ENCODE results near the gene LDLRAD2. TPM values are rescaled to one million over a fixed set of nuclear protein-coding genes. Genes with fewer than 3 reads are reported as not detected.

The LDLRAD2 gene
- polyA plus RNA-seq, 1 of the 3 experiments (the other 2 are of a cell fraction): 0.02 TPM

DNA sequence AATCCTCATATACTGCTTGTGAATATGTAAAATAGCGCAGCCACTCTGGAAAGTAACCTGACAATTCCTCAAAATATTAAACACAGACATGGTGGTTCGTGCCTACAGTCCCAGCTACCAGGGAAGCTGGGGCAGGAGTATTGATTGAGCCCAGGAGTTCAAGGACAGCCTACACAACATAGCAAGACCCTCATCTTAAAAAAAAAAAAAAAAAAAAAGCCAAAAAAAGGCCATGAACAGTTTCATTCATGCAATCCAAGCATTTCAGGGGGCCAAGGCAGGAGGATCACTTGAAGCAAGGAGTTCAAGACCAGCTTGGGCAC lies 33.7 kb upstream of the LDLRAD2 start (continued):
- TF ChIP-seq REST (IDR thresholded peaks at IDR 0.05; ENCODE audit: low read depth, low read length) (no peak), TCF12 (IDR thresholded peaks at IDR 0.05) (no peak), FOXJ3 (CRISPR knock-in tag; IDR thresholded peaks at IDR 0.05) (no peak), JUND (IDR thresholded peaks at IDR 0.05) (no peak), CHD2 (IDR thresholded peaks at IDR 0.05; ENCODE audit: low read length, partially characterized antibody) (no peak), YY1 (IDR thresholded peaks at IDR 0.05; ENCODE audit: low read depth) (no peak), NFIC (IDR thresholded peaks at IDR 0.05; ENCODE audit: borderline replicate concordance) (no peak), FOSL2 (IDR thresholded peaks at IDR 0.05; ENCODE audit: borderline replicate concordance, low read depth) (no peak), POLR2AphosphoS5 (IDR thresholded peaks at IDR 0.05; ENCODE audit: low read depth, low read length) (no peak)
- TF ChIP-seq, protein P1, sequence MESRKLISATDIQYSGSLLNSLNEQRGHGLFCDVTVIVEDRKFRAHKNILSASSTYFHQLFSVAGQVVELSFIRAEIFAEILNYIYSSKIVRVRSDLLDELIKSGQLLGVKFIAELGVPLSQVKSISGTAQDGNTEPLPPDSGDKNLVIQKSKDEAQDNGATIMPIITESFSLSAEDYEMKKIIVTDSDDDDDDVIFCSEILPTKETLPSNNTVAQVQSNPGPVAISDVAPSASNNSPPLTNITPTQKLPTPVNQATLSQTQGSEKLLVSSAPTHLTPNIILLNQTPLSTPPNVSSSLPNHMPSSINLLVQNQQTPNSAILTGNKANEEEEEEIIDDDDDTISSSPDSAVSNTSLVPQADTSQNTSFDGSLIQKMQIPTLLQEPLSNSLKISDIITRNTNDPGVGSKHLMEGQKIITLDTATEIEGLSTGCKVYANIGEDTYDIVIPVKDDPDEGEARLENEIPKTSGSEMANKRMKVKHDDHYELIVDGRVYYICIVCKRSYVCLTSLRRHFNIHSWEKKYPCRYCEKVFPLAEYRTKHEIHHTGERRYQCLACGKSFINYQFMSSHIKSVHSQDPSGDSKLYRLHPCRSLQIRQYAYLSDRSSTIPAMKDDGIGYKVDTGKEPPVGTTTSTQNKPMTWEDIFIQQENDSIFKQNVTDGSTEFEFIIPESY (IDR thresholded peaks at IDR 0.05; ENCODE audit: borderline replicate concordance, low read depth): no peak

- 63% methylated on average over 12 of the region's 12 CpGs for WGBS (ENCODE audit: low lambda C conversion rate)
- peaks cover 0 to 3% of the 10 kb centered on the region in 2 experiments; a peak in 1 of 4 replicates for H3K4me1 ChIP-seq (ENCODE audit: control insufficient read depth in 1 of 2, insufficient read depth in 2 of 2, low read depth in 1 of 2, low read length in 1 of 2)
- no peak overlapping the region for H2AFZ ChIP-seq (ENCODE audit: low read depth)
- no peak overlapping the region for H3K9ac ChIP-seq
- H3K79me2 ChIP-seq (ENCODE audit: insufficient read depth): peaks cover 81% of the 10 kb centered on the region
- H3K27ac ChIP-seq (ENCODE audit: low read depth in 2 of 2, low read length in 1 of 2): peak overlapping the region; percentile 17 to 67; a peak in 3 of 4 replicates
- TF ChIP-seq GATA2 (CRISPR knock-in tag; IDR thresholded peaks at IDR 0.05) (no peak), POLR2AphosphoS5 (IDR thresholded peaks at IDR 0.05; ENCODE audit: low read depth, low read length) (no peak), RCOR1 (IDR thresholded peaks at IDR 0.05; ENCODE audit: low read length) (peak; percentile 80; the same call in 1 of the 2 replicates), RFX5 (IDR thresholded peaks at IDR 0.05; ENCODE audit: low read length) (peak; percentile 13; the same call in 1 of the 2 replicates), YY1 (IDR thresholded peaks at IDR 0.05; ENCODE audit: low read depth) (no peak), EP300 (IDR thresholded peaks at IDR 0.05; ENCODE audit: borderline replicate concordance in 1 of 2, low read depth in 1 of 2, low read length in 1 of 2) (peak in 1 of 2 experiments; percentile 61; a peak in 1 of 4 replicates), IRF3 (IDR thresholded peaks at IDR 0.05; ENCODE audit: low read depth, low read length) (no peak), TCF12 (IDR thresholded peaks at IDR 0.05) (peak; percentile 64), MEF2A (IDR thresholded peaks at IDR 0.05; ENCODE audit: borderline replicate concordance, low read depth) (no peak), NRF1 (IDR thresholded peaks at IDR 0.05; ENCODE audit: low read depth, low read length) (peak; percentile 47)
- no peaks in the 10 kb centered on the region for H3K9me2 ChIP-seq
- peaks cover 30% of the 10 kb centered on the region for H3F3A ChIP-seq (replicated peaks; ENCODE audit: insufficient read depth)
- H3K4me3 ChIP-seq (ENCODE audit: low read depth in 2 of 2, low read length in 1 of 2): peak overlapping the region in 1 of 2 experiments; percentile 47; a peak in 1 of 4 replicates
- no peaks in the 10 kb centered on the region for H3K27me3 ChIP-seq (ENCODE audit: insufficient read depth)
- no peaks in the 10 kb centered on the region for H3K9me3 ChIP-seq
- H3K36me3 ChIP-seq (replicated peaks in 1 of 2; ENCODE audit: control insufficient read depth in 1 of 2, insufficient read depth in 2 of 2, low read length in 1 of 2): peaks cover 0 to 10% of the 10 kb centered on the region in 2 experiments
- peak overlapping the region; percentile 49 for H3K4me2 ChIP-seq
- ChIA-PET CTCF (interaction anchor here (0.5 kb wide), 1 partner anchor 833 kb away, joined by 3 read pairs; no protein-coding TSS in a partner anchor), POLR2A (no interaction called here)
- peaks cover 53% of the 10 kb centered on the region for H4K20me1 ChIP-seq (ENCODE audit: insufficient read depth)
- peak; percentile 36 for DNase-seq
These were observed 32.2 kb upstream of the LDLRAD2 start for GRCh38 chr1:21779613-21780521.

Measured in SK-N-SH (cell line).